CD4-positive, alpha-beta memory T cell (primary cell): ENCODE results near the gene MFN2. TPM values are rescaled to one million over a fixed set of nuclear protein-coding genes. Genes with fewer than 3 reads are reported as not detected.
"Not testable (repeated sequence)": the region's sequence is repeated elsewhere in the genome, so short reads cannot be mapped to it uniquely, and the experiment has no call there.

Experiments used
- CTCF ChIA-PET: fragments of 350-600 bp; sonication (Branson Sonifier 250); formaldehyde crosslinking; loops from one replicate; lab custom pipeline; 2021; ENCODE audit warnings: inconsistent platforms; ENCODE audit not compliant: partially characterized antibody; lab: Charles Lee
- POLR2A ChIA-PET: fragments of 350-600 bp; sonication (Branson Sonifier 250); formaldehyde crosslinking; loops from one replicate; lab custom pipeline; 2021; ENCODE audit not compliant: partially characterized antibody; lab: Charles Lee
- DNase-seq, 5 donors: peaks; one replicate each; pipeline versions ENCODE4 v3.0.0 to v3.0.0-alpha.2; 2020 to 2022; ENCODE audit warnings: mixed read lengths in 1 of 5
- H3K27ac ChIP-seq: one replicate; pipeline ENCODE4 v1.7.0; 2013; ENCODE audit warnings: low read depth, low read length
- H3K27me3 ChIP-seq: 2 replicates; pipeline ENCODE4 v1.7.0; 2013; ENCODE audit warnings: mild to moderate bottlenecking, low read length, moderate library complexity; ENCODE audit not compliant: insufficient read depth
- H3K36me3 ChIP-seq: 2 replicates; pipeline ENCODE4 v1.7.0; 2013; ENCODE audit warnings: mild to moderate bottlenecking, low read length, moderate library complexity; ENCODE audit not compliant: insufficient read depth
- H3K4me1 ChIP-seq: 2 replicates; pipeline ENCODE4 v1.7.0; 2013; ENCODE audit warnings: mild to moderate bottlenecking, low read length, moderate library complexity; ENCODE audit not compliant: insufficient read depth
- H3K4me3 ChIP-seq, 2 donors: one replicate each; pipeline ENCODE4 v1.7.0; 2013; ENCODE audit warnings: low read length in 2 of 2, mild to moderate bottlenecking in 1 of 2
- H3K9me3 ChIP-seq, 2 donors: one replicate each; pipeline ENCODE4 v1.7.0; 2013; ENCODE audit warnings: low read length in 2 of 2, control low read depth in 1 of 2; ENCODE audit not compliant: control insufficient read depth in 1 of 2
- H3K27ac Mint-ChIP-seq, 7 donors: one replicate each; pipeline ENCODE4 v1.8.0; 2020 to 2021; ENCODE audit warnings: mixed read lengths in 7 of 7, mild to moderate bottlenecking in 6 of 7, inconsistent platforms in 3 of 7, moderate library complexity in 3 of 7
- H3K27me3 Mint-ChIP-seq, 2 donors: one replicate each; pipeline ENCODE4 v1.8.0; 2020 to 2021; ENCODE audit warnings: mixed read lengths in 2 of 2
- H3K36me3 Mint-ChIP-seq, 2 donors: one replicate each; pipeline ENCODE4 v1.8.0; 2020 to 2021; ENCODE audit warnings: mixed read lengths in 2 of 2, inconsistent platforms in 1 of 2, mild to moderate bottlenecking in 1 of 2
- H3K4me1 Mint-ChIP-seq, 4 donors: one replicate each; pipeline ENCODE4 v1.8.0; 2020 to 2021; ENCODE audit warnings: mixed read lengths in 4 of 4, mild to moderate bottlenecking in 1 of 4
- H3K4me3 Mint-ChIP-seq, 8 donors: one replicate each; pipeline ENCODE4 v1.8.0; 2020 to 2021; ENCODE audit warnings: mixed read lengths in 8 of 8, mild to moderate bottlenecking in 7 of 8, moderate library complexity in 6 of 8, inconsistent platforms in 3 of 8
- H3K9me3 Mint-ChIP-seq, 8 donors: one replicate each; pipeline ENCODE4 v1.8.0; 2020 to 2021; ENCODE audit warnings: mixed read lengths in 8 of 8, mild to moderate bottlenecking in 5 of 8, inconsistent platforms in 3 of 8, moderate library complexity in 1 of 8
- intact Hi-C: fragments of 100-400 bp; cut with micrococcal nuclease; formaldehyde crosslinking; loops from one replicate; pipeline ENCODE4 v1.15.1; 2023
- polyA plus RNA-seq, 2 donors: library from polyadenylated mRNA; unstranded; fragments of 300-500 nt; fragmentation: Illumina TruSeq; gene quantifications; one replicate each; pipeline ENCODE4 v1.2.3, GENCODE V29; 2021
- total RNA-seq, 2 experiments: library from RNA; stranded (reverse); gene quantifications; one replicate each; pipeline ENCODE4 v1.2.3, GENCODE V29; 2021

Gene MFN2
- total and polyA plus RNA-seq, 4 experiments from 2014 or later, result 29.0 to 53.7 (median 36.8) TPM

DNA sequence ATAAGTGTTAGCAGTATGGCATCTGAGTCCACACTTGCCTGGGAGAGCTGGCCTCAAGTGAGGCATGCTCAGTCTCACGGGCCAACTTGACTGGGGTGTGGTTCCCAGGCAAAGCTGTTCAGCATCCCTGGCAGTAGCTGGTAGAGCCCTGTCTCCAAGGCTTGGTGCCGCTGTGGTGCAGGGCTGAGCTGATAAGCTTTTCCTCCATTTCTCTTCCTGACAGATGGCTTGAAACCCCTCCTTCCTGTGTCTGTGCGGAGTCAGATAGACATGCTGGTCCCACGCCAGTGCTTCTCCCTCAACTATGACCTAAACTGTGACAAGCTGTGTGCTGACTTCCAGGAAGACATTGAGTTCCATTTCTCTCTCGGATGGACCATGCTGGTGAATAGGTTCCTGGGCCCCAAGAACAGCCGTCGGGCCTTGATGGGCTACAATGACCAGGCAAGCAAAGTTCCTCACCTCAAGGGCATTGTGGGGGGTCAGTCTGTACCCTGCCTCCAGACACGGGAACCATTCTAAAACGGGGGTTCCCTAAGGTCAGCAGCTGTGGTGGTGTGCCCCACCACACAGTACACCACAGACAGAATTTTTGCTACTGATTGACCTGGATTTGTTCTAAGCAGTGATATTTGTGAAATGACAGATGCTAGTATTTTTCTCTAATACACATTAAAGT, 25.4 kb downstream of the MFN2 start:
- Histone ChIP-seq H3K4me1 (no peaks in the 10 kb centered on the region), H3K27ac (no peak overlapping the region), H3K36me3 (peaks cover 68% of the 10 kb centered on the region), H3K9me3 (no peaks in the 10 kb centered on the region), H3K27me3 (no peaks in the 10 kb centered on the region), H3K4me3 (no peak overlapping the region)
- Mint-ChIP-seq H3K4me3 (no peak overlapping the region), H3K27ac (peak overlapping the region in 1 of 7 donors; percentile 74), H3K4me1 (no peaks in the 10 kb centered on the region), H3K9me3 (no peaks in the 10 kb centered on the region), H3K27me3 (no peaks in the 10 kb centered on the region), H3K36me3 (peaks cover 48 to 76% of the 10 kb centered on the region in 2 donors)
- ChIA-PET POLR2A (interaction anchor here (0.8 kb wide), 1 partner anchor 98 kb away, joined by 4 read pairs; no protein-coding TSS in a partner anchor), CTCF (interaction anchor here (0.5 kb wide), 1 partner anchor 14 kb away, joined by 4 read pairs; the partner anchor contains the start of gene MIIP)
- no peak for DNase-seq
- intact Hi-C loops, result no loop called here

DNA sequence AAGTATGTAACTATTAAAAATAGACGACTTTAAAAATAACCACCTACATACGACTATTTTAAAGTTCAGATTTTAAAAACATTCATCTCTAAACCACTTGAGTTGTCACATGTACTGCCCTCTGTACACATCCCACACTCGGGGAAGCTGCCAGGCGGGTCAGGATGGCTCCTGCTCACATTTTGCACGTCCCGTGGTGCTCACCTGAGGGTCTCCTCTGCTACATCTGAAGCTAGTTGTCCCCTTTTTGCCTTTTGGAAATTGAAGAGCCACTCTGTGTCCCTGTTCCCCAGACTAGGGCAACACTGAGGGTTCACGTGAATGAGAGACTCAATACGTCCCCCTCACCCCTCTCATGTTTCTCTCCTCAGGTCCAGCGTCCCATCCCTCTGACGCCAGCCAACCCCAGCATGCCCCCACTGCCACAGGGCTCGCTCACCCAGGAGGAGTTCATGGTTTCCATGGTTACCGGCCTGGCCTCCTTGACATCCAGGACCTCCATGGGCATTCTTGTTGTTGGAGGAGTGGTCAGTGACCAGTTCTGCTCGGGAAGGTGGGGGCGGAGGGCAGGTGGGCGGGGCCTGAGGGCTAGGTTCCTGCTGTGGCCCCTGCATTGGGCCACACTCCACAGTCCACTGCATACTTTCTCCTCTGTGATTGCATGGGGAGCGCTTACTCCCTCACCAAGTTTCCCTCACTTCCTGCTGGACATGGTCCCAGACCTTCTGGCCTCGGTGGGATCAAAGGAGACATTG, 26.1 kb downstream of the MFN2 start:
- Histone ChIP-seq H3K4me1 (no peaks in the 10 kb centered on the region), H3K9me3 (no peaks in the 10 kb centered on the region), H3K27ac (no peak overlapping the region), H3K27me3 (no peaks in the 10 kb centered on the region), H3K4me3 (no peak overlapping the region), H3K36me3 (peaks cover 71% of the 10 kb centered on the region)
- Mint-ChIP-seq H3K4me1 (no peaks in the 10 kb centered on the region), H3K9me3 (no peaks in the 10 kb centered on the region), H3K36me3 (peaks cover 48 to 80% of the 10 kb centered on the region in 2 donors), H3K27me3 (no peaks in the 10 kb centered on the region), H3K27ac (no peak overlapping the region), H3K4me3 (no peak overlapping the region)
- ChIA-PET CTCF (interaction anchor here (0.5 kb wide), 1 partner anchor 13 kb away, joined by 4 read pairs; the partner anchor contains the start of gene MIIP), POLR2A (interaction anchor here (0.8 kb wide), 1 partner anchor 99 kb away, joined by 4 read pairs; no protein-coding TSS in a partner anchor)
- intact Hi-C loops, result no loop called here
- no peak for DNase-seq

GRCh38 chr1:12007204-12007603, 27.0 kb downstream of the MFN2 start:
- DNase-seq, result no peak
- Mint-ChIP-seq H3K27me3 (no peaks in the 10 kb centered on the region), H3K36me3 (peaks cover 47 to 80% of the 10 kb centered on the region in 2 donors), H3K9me3 (no peaks in the 10 kb centered on the region), H3K27ac (peak overlapping the region in 2 of 7 donors; percentile 16 to 38), H3K4me1 (no peaks in the 10 kb centered on the region), H3K4me3 (no peak overlapping the region)
- Histone ChIP-seq H3K27me3 (no peaks in the 10 kb centered on the region), H3K9me3 (no peaks in the 10 kb centered on the region), H3K27ac (no peak overlapping the region), H3K36me3 (peaks cover 71% of the 10 kb centered on the region), H3K4me3 (no peak overlapping the region), H3K4me1 (no peaks in the 10 kb centered on the region)
- POLR2A ChIA-PET, result no interaction called here
- intact Hi-C loops, result no loop called here
- CTCF ChIA-PET, result no interaction called here

DNA sequence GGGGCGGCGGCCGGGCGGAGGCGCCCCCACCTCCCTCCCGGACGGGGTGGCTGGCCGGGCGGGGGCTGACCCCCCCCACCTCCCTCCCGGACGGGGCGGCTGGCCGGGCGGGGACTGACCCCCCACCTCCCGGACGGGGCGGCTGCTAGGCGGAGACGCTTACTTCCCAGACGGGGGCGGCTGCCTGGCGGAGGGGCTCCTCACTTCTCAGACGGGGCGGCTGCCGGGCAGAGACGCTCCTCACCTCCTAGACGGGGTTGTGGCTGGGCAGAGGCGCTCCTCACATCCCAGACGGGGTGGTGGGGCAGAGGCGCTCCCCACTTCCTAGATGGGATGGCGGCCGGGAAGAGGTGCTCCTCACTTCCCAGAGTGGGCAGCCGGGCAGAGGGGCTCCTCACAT, 28.1 kb downstream of the MFN2 start:
- H3K27me3 ChIP-seq, H3K4me3 ChIP-seq, H3K4me1 Mint-ChIP-seq, DNase-seq, H3K27ac Mint-ChIP-seq, H3K27me3 Mint-ChIP-seq, CTCF ChIA-PET, H3K9me3 ChIP-seq, H3K27ac ChIP-seq, H3K9me3 Mint-ChIP-seq, H3K4me3 Mint-ChIP-seq, H3K4me1 ChIP-seq, intact Hi-C loops, POLR2A ChIA-PET: not testable (repeated sequence)
- H3K36me3 Mint-ChIP-seq, result peaks cover 39 to 79% of the 10 kb centered on the region in 2 donors
- H3K36me3 ChIP-seq, result peaks cover 68% of the 10 kb centered on the region

DNA sequence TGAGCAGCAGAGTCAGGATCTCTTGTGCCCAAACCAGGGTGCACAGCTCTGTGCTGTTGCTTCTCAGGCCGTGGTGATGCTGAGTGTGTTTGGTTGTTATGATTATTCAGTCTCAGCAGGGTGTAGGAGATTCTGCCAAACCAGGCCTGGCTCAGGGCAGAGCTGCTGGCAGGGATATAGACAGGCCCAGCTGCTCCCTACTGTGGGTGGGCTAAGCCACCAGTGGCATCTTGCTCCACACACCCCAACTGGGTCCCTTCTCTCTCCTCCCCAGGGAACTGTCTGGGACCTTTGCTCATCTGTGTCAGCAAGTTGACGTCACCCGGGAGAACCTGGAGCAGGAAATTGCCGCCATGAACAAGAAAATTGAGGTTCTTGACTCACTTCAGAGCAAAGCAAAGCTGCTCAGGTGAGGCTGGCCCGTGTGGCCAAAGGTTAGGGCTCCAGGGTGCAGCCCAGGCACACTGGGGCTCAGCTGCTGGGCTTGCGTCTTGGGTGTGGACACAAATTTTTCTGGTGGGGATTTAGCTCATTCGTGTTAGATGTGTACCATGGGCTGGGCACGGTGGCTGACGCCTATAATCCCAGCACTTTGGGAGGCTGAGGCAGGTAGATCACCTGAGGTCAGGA, 29.2 kb downstream of the MFN2 start:
- no peak overlapping the region for H3K4me3 Mint-ChIP-seq
- no peak overlapping the region for H3K27ac ChIP-seq
- H3K27me3 ChIP-seq, result no peaks in the 10 kb centered on the region
- DNase-seq, result peak in 1 of 5 donors; percentile 6
- H3K27ac Mint-ChIP-seq, result no peak overlapping the region
- H3K36me3 Mint-ChIP-seq, result peaks cover 35 to 74% of the 10 kb centered on the region in 2 donors
- H3K9me3 ChIP-seq, result no peaks in the 10 kb centered on the region
- peaks cover 60% of the 10 kb centered on the region for H3K36me3 ChIP-seq
- intact Hi-C loops, result no loop called here
- H3K4me1 Mint-ChIP-seq, result peaks cover 2 to 5% (median 4%) of the 10 kb centered on the region in 4 donors
- H3K27me3 Mint-ChIP-seq, result no peaks in the 10 kb centered on the region
- no peaks in the 10 kb centered on the region for H3K4me1 ChIP-seq
- ChIA-PET POLR2A (interaction anchor here (0.8 to 1.3 kb wide), 2 partner anchors 9 to 15 kb away, joined by 4 to 6 read pairs; no protein-coding TSS in a partner anchor), CTCF (no interaction called here)
- no peaks in the 10 kb centered on the region for H3K9me3 Mint-ChIP-seq
- H3K4me3 ChIP-seq, result no peak overlapping the region

GRCh38 chr1:12010746-12011570, 30.7 kb downstream of the MFN2 start:
- intact Hi-C loops, result no loop called here
- no peak overlapping the region for H3K27ac Mint-ChIP-seq
- CTCF ChIA-PET, result interaction anchor here (1.5 kb wide), 1 partner anchor 9 kb away, joined by 6 read pairs; no protein-coding TSS in a partner anchor
- no peaks in the 10 kb centered on the region for H3K9me3 Mint-ChIP-seq
- Histone ChIP-seq H3K27ac (no peak overlapping the region), H3K4me3 (no peak overlapping the region), H3K27me3 (no peaks in the 10 kb centered on the region), H3K9me3 (no peaks in the 10 kb centered on the region), H3K4me1 (no peaks in the 10 kb centered on the region), H3K36me3 (peaks cover 51% of the 10 kb centered on the region)
- no peak overlapping the region for H3K4me3 Mint-ChIP-seq
- no peaks in the 10 kb centered on the region for H3K27me3 Mint-ChIP-seq
- no peak for DNase-seq
- H3K36me3 Mint-ChIP-seq, result peaks cover 24 to 62% of the 10 kb centered on the region in 2 donors
- H3K4me1 Mint-ChIP-seq, result peaks cover 2 to 5% (median 4%) of the 10 kb centered on the region in 4 donors
- POLR2A ChIA-PET, result interaction anchor here (1.3 to 1.5 kb wide), 2 partner anchors 8 to 103 kb away, joined by 4 to 5 read pairs; no protein-coding TSS in a partner anchor
